GM23338 (cell line): ENCODE data around the gene KDM4B.

ENCODE experiments used
- CTCF ChIP-seq, 2 experiments: fragments of 200-600 bp in 1 of 2; sonication (generic) in 1 of 2; conservative IDR thresholded peaks; 2 replicates each; pipeline versions ENCODE4 v1.5.1 to v1.6.1; 2016 to 2017; ENCODE audit warnings: antibody characterized with exemption in 2 of 2, low read depth in 2 of 2, mild to moderate bottlenecking in 2 of 2, moderate library complexity in 1 of 2
- ETS1 ChIP-seq: IDR thresholded peaks from 2 replicates; pipeline ENCODE4 v1.6.1; 2016; ENCODE audit warnings: antibody characterized with exemption
- EZH2 ChIP-seq: fragments of 200-600 bp; sonication (generic); IDR thresholded peaks from one replicate; pipeline ENCODE4 v1.8.0; 2017; ENCODE audit warnings: antibody characterized with exemption, mild to moderate bottlenecking, low read depth; ENCODE audit not compliant: unreplicated experiment
- EZH2phosphoT487 ChIP-seq: fragments of 200-600 bp; sonication (generic); IDR thresholded peaks from one replicate; pipeline ENCODE4 v1.8.1; 2018; ENCODE audit warnings: antibody characterized with exemption; ENCODE audit not compliant: unreplicated experiment
- JUNB ChIP-seq: IDR thresholded peaks from one replicate; pipeline ENCODE4 v1.6.1; 2016; ENCODE audit warnings: antibody characterized with exemption; ENCODE audit not compliant: unreplicated experiment
- POLR2AphosphoS5 ChIP-seq: IDR thresholded peaks from 2 replicates; pipeline ENCODE4 v1.6.1; 2016; ENCODE audit warnings: antibody characterized with exemption, low read depth
- REST ChIP-seq: IDR thresholded peaks from one replicate; pipeline ENCODE4 v1.6.1; 2018; ENCODE audit warnings: antibody characterized with exemption; ENCODE audit not compliant: unreplicated experiment
- ZNF114 ChIP-seq: fragments of 250-450 bp; sonication (Bioruptor Pico); IDR thresholded peaks from 2 replicates; pipeline ENCODE4 v1.5.0; 2020; ENCODE audit warnings: mild to moderate bottlenecking, moderate library complexity

GRCh38 chr19:5074830-5075394, 106.0 kb downstream of the KDM4B start:
- TF ChIP-seq EZH2phosphoT487 (no peak), POLR2AphosphoS5 (no peak), CTCF (conservative IDR thresholded peaks at IDR 0.05; ENCODE audit: low read depth in 2 of 2) (no peak), EZH2 (no peak), JUNB (no peak), ETS1 (no peak), ZNF114 (CRISPR knock-in tag) (no peak), REST (no peak)
